ENCODE data around the gene KANK4.

Gene KANK4

GRCh38 chr1:62318756-62319544 lies at the start of gene KANK4:
TSS of gene KANK4 (minus strand) at chr1:62319434. CDS start at chr1:62281564, 37,870 bp downstream.
- no peak for DNase-seq (ENCODE audit: low read depth)

GRCh38 chr1:62368989-62369388 lies 49.8 kb upstream of the KANK4 start:
- DNase-seq (ENCODE audit: low read depth), result no peak

GRCh38 chr1:62367005-62367557 lies 47.8 kb upstream of the KANK4 start:
- no peak for DNase-seq (ENCODE audit: low read depth)

GRCh38 chr1:62364721-62365120 lies 45.5 kb upstream of the KANK4 start:
- DNase-seq (ENCODE audit: low read depth), result no peak

GRCh38 chr1:62362926-62363325 lies 43.7 kb upstream of the KANK4 start:
- DNase-seq (ENCODE audit: low read depth), result no peak

- DNase-seq (ENCODE audit: low read depth), result no peak
Observed at GRCh38 chr1:62362061-62362917, 43.1 kb upstream of the KANK4 start.

- no peak for DNase-seq (ENCODE audit: low read depth)
Observed at GRCh38 chr1:62361431-62361830, 42.2 kb upstream of the KANK4 start.

GRCh38 chr1:62358665-62359373 lies 39.6 kb upstream of the KANK4 start:
- no peak for DNase-seq (ENCODE audit: low read depth)

GRCh38 chr1:62357916-62358315 lies 38.7 kb upstream of the KANK4 start:
- no peak for DNase-seq (ENCODE audit: low read depth)

GRCh38 chr1:62356257-62356835 lies 37.1 kb upstream of the KANK4 start:
- DNase-seq (ENCODE audit: low read depth), result peak; percentile 47

- no peak for DNase-seq (ENCODE audit: low read depth)
Observed at GRCh38 chr1:62355095-62355494, 35.9 kb upstream of the KANK4 start.

- no peak for DNase-seq (ENCODE audit: low read depth)
Observed at GRCh38 chr1:62353853-62354252, 34.6 kb upstream of the KANK4 start.

- no peak for DNase-seq (ENCODE audit: low read depth)
Observed at GRCh38 chr1:62352387-62352786, 33.2 kb upstream of the KANK4 start.

GRCh38 chr1:62349470-62350233 lies 30.4 kb upstream of the KANK4 start:
- no peak for DNase-seq (ENCODE audit: low read depth)

- no peak for DNase-seq (ENCODE audit: low read depth)
Observed at GRCh38 chr1:62346886-62347285, 27.7 kb upstream of the KANK4 start.

- no peak for DNase-seq (ENCODE audit: low read depth)
Observed at GRCh38 chr1:62343911-62344310, 24.7 kb upstream of the KANK4 start.

- no peak for DNase-seq (ENCODE audit: low read depth)
Observed at GRCh38 chr1:62342270-62342669, 23.0 kb upstream of the KANK4 start.

- DNase-seq (ENCODE audit: low read depth), result no peak
Observed at GRCh38 chr1:62341615-62342014, 22.4 kb upstream of the KANK4 start.

- DNase-seq (ENCODE audit: low read depth), result no peak
Observed at GRCh38 chr1:62341089-62341488, 21.9 kb upstream of the KANK4 start.

- DNase-seq (ENCODE audit: low read depth), result no peak
Observed at GRCh38 chr1:62337706-62338631, 18.7 kb upstream of the KANK4 start.

Measured in GM04504 (cell line).